ENCODE data around the gene COL2A1.

Gene COL2A1

DNA sequence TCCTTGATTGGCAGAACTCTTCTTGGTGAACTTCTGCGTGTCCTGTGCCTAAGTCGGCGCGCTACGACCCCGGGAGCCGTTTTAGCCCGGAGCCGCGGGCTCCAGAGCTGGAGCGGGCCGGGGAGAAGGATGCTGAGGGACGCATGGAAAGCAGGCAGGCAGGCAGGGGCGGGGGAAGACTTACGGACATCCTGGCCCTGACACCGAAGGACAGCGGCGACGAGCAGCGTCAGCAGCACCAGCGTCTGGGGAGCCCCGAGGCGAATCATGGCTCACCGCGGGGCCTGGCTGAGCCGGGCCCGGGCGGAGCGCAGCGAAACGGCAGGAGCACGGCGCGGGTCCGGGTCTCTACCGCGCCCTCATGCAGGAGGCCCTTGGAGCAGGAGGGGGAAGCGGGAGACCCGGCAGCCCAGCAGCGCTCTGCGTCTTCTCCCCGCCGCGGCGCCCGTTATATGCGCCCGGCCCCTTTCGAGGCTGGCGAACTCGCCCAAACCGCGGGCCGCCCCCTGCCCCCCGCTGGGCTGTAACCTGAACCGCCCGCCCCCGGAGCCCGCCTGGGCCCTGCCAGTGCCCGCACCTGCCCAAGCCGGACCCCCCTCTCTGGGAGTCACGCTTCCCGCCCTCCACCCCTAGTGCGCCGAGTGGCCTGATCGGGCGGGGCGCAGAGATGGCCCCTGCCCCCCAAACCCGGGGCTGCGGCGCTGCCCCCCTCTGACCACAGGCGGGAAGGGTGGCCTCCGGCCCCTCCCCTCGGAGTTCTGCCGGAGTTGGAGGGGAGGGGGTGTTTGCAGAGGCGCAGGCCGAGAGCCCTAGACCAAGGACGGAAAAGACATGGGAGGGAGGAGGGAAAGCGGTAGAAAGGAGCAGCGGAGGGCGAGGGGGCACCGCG, at the start of gene COL2A1:
Gene COL2A1 (minus strand): TSS at position 424 of the 889 bp plus-strand sequence. CDS start 155 bp downstream, at position 269.
- peaks cover 39% of the 10 kb centered on the region for H3K27me3 ChIP-seq (ENCODE audit: insufficient read depth, low read depth)
- H2AFZ ChIP-seq (ENCODE audit: low read depth), result no peak within 1 kb of the TSS
- TF ChIP-seq, protein P1, sequence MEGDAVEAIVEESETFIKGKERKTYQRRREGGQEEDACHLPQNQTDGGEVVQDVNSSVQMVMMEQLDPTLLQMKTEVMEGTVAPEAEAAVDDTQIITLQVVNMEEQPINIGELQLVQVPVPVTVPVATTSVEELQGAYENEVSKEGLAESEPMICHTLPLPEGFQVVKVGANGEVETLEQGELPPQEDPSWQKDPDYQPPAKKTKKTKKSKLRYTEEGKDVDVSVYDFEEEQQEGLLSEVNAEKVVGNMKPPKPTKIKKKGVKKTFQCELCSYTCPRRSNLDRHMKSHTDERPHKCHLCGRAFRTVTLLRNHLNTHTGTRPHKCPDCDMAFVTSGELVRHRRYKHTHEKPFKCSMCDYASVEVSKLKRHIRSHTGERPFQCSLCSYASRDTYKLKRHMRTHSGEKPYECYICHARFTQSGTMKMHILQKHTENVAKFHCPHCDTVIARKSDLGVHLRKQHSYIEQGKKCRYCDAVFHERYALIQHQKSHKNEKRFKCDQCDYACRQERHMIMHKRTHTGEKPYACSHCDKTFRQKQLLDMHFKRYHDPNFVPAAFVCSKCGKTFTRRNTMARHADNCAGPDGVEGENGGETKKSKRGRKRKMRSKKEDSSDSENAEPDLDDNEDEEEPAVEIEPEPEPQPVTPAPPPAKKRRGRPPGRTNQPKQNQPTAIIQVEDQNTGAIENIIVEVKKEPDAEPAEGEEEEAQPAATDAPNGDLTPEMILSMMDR (conservative IDR thresholded peaks at IDR 0.05; ENCODE audit: low read depth, low read length), result no peak
- H3K27ac ChIP-seq, result no peak within 1 kb of the TSS
- no peaks in the 10 kb centered on the region for H3K79me2 ChIP-seq (ENCODE audit: insufficient read depth, low read depth)
- no peak within 1 kb of the TSS for H3K4me3 ChIP-seq (IDR thresholded peaks at IDR 0.05; ENCODE audit: insufficient read depth, low read depth, low read length)
- H3K36me3 ChIP-seq (ENCODE audit: insufficient read depth), result no peaks in the 10 kb centered on the region
- H3K9ac ChIP-seq, result no peak within 1 kb of the TSS
- H3K4me2 ChIP-seq, result no peak within 1 kb of the TSS
- H4K20me1 ChIP-seq (ENCODE audit: insufficient read depth), result no peaks in the 10 kb centered on the region
- H3K4me1 ChIP-seq (ENCODE audit: low read depth, poor library complexity, severe bottlenecking), result no peaks in the 10 kb centered on the region

DNA sequence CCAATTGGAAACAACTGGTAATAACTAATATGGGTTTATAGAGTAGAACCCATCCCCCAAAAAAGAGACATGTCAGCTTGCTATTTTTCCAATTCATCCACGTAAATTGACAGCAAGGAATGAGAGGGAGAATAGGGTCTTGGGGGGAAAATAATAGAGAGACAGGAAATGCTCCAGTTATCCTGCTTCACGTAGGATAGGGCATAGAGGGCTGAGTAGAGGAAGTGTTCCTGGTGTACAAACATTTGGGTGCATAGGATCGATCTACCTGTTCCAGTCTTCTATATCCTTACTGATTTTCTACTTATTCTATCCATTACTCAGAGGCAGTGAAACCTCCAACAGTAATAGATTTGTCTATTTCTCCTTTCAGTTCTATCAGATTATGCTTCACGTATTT, 49.6 kb upstream of the COL2A1 start:
- H3K4me2 ChIP-seq, result no peak overlapping the region
- H2AFZ ChIP-seq (ENCODE audit: low read depth), result no peak overlapping the region
- no peaks in the 10 kb centered on the region for H3K36me3 ChIP-seq (ENCODE audit: insufficient read depth)
- peaks cover 13% of the 10 kb centered on the region for H3K4me1 ChIP-seq (ENCODE audit: low read depth, poor library complexity, severe bottlenecking)
- no peak overlapping the region for H3K27ac ChIP-seq
- H3K27me3 ChIP-seq (ENCODE audit: insufficient read depth, low read depth), result no peaks in the 10 kb centered on the region
- TF ChIP-seq, protein P1 (conservative IDR thresholded peaks at IDR 0.05; ENCODE audit: low read depth, low read length), result no peak
- H3K9ac ChIP-seq, result no peak overlapping the region
- H4K20me1 ChIP-seq (ENCODE audit: insufficient read depth), result no peaks in the 10 kb centered on the region
- H3K79me2 ChIP-seq (ENCODE audit: insufficient read depth, low read depth), result no peaks in the 10 kb centered on the region
- H3K4me3 ChIP-seq (IDR thresholded peaks at IDR 0.05; ENCODE audit: insufficient read depth, low read depth, low read length), result no peak overlapping the region

DNA sequence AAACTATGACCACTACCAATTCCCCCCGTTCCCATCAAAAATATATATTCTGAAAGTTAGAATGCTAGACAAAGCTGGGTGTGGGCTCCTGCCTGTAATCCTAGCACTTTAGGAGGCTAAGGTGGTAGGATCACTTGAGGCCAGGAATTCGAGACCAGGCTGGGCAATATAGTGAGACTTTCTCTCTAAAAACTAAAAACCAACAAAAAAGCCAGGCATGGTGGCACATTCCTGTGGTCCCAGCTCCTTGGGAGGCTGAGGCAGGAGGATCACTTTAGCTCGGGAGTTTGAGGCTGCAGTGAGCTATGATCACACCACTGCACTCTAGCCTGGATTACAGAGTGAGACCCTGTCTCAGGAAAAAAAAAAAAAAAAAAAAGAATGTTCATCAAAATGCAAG, 48.8 kb upstream of the COL2A1 start:
- Histone ChIP-seq H4K20me1 (ENCODE audit: insufficient read depth) (no peaks in the 10 kb centered on the region), H3K27me3 (ENCODE audit: insufficient read depth, low read depth) (no peaks in the 10 kb centered on the region), H3K36me3 (ENCODE audit: insufficient read depth) (no peaks in the 10 kb centered on the region), H3K27ac (no peak overlapping the region), H3K79me2 (ENCODE audit: insufficient read depth, low read depth) (no peaks in the 10 kb centered on the region), H2AFZ (ENCODE audit: low read depth) (no peak overlapping the region), H3K4me2 (no peak overlapping the region), H3K9ac (no peak overlapping the region), H3K4me3 (IDR thresholded peaks at IDR 0.05; ENCODE audit: insufficient read depth, low read depth, low read length) (no peak overlapping the region), H3K4me1 (ENCODE audit: low read depth, poor library complexity, severe bottlenecking) (peaks cover 13% of the 10 kb centered on the region)
- TF ChIP-seq, protein P1 (conservative IDR thresholded peaks at IDR 0.05; ENCODE audit: low read depth, low read length), result no peak

DNA sequence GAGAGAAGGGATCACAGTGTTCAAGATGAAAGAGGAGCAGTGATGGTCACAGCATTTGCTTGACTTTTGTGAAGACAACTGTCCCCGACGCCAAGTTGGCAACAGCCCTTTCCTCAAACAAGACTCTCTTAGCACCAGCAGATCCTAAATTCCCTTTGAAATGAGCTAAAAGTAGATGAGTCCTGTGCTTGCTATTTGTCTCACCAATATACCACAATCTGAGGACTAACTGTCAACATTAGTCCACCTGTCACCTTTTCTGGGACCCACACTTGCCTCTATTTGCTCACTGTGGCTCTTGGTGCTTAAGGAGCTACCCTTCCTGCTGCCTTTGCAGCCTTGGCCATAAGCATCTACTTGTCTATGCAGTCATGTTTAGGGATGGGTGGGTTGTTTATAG, 47.4 kb upstream of the COL2A1 start:
- Histone ChIP-seq H2AFZ (ENCODE audit: low read depth) (no peak overlapping the region), H3K4me1 (ENCODE audit: low read depth, poor library complexity, severe bottlenecking) (peaks cover 13% of the 10 kb centered on the region), H4K20me1 (ENCODE audit: insufficient read depth) (no peaks in the 10 kb centered on the region), H3K79me2 (ENCODE audit: insufficient read depth, low read depth) (no peaks in the 10 kb centered on the region), H3K4me2 (no peak overlapping the region), H3K9ac (no peak overlapping the region), H3K4me3 (IDR thresholded peaks at IDR 0.05; ENCODE audit: insufficient read depth, low read depth, low read length) (no peak overlapping the region), H3K27me3 (ENCODE audit: insufficient read depth, low read depth) (no peaks in the 10 kb centered on the region), H3K36me3 (ENCODE audit: insufficient read depth) (no peaks in the 10 kb centered on the region), H3K27ac (no peak overlapping the region)
- TF ChIP-seq, protein P1 (conservative IDR thresholded peaks at IDR 0.05; ENCODE audit: low read depth, low read length), result no peak
